GM19238 (cell line): ENCODE measurements around the gene PTBP2.

Source experiments
- DNase-seq: peaks from one replicate; pipeline ENCODE4 v3.0.0; 2011; ENCODE audit warnings: low spot score; ENCODE audit not compliant: insufficient read length

PTBP2 gene

DNA sequence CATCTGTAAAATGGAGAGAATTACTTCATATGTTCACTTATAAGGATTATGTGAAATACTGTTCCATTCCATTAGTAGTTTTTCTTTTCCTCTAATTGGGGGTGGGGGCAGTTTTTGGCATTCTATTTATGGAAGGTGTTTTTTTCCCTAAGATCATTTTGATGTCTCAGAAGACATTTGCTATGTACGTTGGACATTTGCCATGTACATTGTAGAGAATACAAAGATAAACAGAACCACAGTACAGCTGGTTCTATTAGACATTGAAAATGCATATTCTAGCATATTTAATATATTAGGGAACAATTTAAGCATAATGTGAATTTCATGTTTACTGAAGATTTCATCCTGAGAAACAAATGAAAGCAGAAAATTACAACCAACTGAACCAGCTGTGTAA is 98.5 kb downstream of the PTBP2 start:
- no peak for DNase-seq

DNA sequence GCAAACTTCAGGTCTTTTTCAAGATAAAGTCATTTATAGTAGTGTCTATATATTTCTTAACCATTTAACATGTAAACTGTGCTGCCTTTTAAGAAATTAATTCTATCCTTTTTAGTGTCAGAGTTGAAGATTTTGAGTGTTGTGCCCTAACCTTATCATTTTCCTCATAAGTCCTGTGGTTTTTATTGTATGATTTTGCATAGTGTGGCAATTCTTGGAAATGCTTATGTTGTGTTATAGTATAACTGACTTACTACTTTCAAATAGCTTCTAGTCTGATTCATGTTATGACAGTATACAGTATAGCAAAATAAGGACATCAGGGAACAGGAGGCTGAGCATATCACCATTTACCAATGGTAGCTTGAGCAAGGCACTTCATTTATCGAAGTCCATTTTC is 99.1 kb downstream of the PTBP2 start:
- no peak for DNase-seq

DNA sequence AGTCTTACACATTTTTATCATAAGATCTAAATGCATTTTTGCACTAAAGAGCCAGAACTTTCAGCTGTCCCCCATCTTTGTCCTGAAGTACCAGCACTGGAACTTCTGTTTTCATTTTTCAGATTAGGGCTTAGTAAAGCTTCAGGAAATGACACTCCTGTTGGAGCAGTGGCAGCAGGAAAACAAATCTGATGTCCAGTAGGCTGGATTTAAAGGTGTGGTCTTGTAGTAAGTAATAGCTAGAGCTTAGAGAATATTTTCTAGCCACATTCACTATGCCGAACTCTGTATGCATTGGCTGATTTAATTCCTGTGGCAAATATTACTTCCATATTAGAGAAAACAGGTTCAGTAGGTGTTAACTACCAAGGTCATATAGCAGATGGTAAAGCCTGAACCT is 103.6 kb downstream of the PTBP2 start:
- DNase-seq = no peak

DNA sequence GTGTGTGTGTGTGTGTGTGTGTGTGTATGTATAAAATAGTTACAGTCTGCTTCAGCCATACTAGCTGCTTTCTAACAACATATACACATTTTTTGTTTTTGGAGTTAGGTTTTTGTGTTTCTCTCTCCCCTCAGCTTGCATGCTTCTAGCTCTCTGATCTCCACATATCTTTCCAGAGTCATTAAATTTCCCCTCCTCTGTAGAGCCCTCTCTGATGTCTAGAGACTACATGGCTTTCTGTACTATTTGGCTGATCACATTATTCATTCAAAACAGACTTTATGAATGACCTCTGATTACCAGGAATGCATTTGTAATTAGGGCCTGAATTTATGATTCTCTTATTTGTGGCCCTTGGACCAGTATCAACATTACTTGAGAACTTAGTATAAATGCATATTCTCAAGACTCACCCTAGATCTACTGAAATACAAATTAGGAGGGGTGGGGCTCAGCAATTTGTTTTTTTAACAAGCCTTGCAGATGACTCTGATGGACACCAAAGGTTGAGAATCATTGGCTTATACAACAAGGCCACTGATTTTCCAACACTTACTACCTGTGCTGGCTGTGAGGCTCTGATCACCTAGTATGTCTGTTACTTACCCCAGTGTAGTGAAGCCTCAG is 104.5 kb downstream of the PTBP2 start:
- no peak for DNase-seq

DNA sequence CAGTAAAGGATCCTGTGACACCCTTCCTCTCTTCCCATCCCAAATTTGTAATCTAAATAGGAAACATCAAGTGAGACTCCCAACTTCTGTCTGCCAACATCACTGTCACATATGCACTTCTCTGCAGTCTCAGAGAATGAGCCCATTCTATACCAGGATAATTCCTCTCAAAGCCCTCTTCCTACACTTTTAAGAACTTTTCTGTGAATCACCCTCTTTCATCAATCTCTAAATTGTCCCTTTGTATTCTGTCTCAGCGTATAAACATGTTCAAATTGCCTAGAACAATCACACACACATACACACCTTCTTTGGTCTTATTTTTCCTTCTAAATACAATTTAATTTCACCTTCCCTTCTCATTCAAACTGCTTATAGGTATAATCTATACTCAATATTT is 111.8 kb downstream of the PTBP2 start:
- no peak for DNase-seq

DNA sequence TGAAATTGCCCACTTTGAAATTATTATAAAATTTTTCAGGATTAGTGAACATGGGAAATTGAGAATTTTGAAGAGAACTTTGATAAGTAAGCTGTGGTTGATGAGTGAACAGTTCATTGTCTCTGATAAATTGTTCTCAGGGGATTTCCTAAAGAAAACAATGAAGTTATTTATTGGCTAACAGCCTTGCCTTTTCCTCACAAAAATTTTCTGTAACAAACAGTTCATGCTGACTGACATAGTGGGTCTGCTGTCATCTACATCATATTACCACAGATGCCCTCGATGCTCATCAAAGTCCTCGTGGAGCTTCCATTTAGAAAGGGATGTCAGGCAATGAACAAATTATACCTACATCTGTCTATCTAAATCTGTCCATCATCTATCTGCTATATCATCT is 113.4 kb downstream of the PTBP2 start:
- DNase-seq = no peak

DNA sequence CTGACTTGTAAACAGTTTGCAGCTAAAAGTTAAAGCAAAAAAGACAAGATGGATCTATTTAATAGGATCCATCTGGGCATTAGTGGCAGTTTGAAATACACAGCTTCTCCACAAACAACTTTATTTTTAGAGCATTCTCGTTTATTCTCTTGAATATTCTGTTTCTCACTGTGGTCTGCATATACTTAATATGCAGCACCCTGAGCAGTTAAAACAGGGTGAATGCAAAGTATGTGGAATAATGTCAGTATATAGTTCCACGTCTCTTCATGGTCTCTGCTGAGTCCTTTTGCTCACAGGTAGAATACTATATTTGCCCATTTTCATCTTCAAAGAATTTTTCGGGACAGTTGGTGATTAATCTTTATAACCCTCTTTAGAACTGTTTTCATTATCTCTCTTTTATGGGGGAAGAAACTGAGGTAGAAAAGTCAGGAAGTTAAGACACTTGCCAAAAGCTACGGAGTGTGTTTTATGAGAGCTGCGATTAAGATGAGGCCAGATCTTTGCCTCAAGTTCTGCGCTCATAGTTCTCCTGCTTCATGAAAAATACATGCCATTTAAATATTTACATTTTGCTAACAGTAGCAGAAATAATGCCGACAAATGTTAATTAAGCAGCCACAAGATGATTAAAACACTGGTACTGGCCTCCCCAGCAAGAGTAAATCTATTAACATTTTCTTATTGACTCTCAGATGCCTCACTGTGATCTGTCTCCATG is 115.6 kb downstream of the PTBP2 start:
- DNase-seq = no peak

DNA sequence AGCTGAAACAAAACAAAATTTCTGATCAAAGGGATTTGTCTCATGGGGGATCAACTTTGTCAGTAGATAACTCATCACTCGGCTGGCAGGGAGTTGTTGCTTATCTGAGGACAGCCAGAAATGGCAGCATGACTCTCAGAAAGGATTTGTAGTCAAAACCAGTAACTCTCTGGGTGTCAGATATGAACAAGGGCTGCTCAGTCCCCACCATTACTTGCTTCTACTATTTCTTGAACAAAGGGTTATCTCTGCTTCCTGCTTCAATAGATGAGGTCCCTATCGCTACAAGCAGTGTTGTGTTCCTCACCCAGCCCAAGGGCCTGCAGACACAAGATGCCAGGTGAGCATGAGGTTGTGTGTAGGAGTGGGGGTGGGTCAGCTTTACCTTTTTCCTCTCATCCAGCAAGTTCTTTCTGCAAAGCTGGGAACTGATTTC is 116.2 kb downstream of the PTBP2 start:
- DNase-seq = no peak

DNA sequence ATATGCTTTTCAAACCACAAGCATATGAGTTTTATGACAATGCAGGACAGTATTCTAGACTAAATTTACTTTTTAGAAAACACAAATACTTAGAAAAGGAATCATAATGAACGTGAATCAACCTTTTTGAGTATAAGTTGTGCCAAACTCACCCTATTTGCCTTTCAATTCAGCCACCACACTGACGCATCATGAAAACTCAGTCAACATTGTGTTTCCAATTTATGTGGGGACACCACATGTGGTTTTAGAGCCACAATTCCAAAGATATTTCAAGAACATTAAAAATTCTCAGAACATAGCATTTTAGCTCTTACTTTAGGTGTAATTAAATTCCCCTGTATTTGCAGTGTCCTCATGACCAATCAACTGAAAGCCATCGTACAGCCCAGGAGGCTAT is 118.8 kb downstream of the PTBP2 start:
- DNase-seq = no peak

DNA sequence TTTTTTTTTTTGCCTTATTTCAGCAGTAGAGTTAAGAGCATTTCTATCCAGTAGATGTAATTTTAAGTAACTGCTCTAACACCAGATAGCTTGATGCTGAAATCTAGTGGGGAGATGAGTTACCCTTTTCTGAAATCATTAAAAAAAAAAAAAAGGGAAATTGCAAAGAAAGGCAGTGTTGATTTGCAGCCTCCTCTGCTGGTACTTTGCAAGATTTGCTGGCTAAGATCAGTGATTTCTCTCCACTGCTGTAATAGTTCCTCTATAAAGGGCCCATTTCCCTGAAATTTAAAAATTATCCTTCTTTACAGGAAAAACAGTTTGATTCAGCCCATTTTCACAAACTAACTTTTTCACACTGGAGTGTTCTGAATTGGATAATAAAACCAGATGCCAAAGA is 120.6 kb downstream of the PTBP2 start:
- no peak for DNase-seq

DNA sequence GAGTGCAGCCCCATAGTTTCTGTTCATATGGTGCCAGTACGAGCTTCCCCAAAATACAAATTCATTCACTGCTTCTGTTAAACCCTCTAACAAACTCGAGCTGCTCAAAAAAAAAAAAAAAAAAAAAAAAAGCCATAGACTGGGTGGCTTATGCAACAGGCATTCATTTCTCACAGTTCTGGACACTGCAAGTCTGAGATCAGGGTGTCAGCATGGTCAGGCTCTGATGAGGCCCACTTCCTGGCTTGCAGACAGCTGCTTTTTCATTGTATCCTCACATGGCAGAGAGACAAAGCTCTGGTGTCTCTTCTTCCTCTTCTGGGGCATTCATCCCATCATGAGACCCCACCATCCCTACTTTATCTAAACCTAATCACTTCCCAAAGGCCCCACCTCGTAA is 121.6 kb downstream of the PTBP2 start:
- no peak for DNase-seq

DNA sequence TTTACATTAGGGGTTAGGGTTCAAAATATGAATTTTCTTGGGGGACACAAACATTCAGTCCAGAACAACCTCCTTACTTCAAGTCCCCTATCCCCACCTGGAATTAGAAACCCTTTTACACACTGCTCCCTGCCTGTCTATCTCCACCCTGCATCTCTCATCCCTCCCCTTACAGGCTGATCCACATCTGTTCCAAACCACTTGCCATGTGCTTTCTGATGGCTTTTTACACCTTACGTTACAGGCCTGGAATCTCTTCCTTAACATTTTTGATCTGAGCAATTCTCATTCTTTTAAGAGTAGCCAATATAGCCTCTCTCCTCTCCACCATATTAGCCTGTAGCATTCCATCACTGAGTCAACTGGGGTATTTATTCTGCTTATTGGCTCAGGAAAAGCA is 122.0 kb downstream of the PTBP2 start:
- DNase-seq = no peak

DNA sequence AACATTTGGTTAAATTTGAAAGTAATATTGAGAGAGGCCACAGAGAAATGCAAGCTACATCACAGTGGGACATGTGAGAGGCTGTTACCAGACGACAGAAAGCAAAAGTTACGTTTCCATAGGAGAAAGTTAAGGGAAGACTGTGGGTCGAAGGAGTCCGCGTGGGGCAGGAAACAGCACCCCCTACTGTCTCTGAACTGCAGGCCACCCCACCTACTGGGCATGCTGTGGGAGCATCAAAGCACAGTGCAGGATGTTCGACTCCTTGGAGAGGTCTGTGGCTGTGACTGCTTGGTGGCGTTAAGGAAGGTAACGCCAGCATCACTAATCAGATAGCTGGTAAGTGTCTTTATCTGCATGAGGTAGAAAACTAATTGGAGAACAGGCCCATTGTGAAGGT is 123.9 kb downstream of the PTBP2 start:
- peak; percentile 25 for DNase-seq

DNA sequence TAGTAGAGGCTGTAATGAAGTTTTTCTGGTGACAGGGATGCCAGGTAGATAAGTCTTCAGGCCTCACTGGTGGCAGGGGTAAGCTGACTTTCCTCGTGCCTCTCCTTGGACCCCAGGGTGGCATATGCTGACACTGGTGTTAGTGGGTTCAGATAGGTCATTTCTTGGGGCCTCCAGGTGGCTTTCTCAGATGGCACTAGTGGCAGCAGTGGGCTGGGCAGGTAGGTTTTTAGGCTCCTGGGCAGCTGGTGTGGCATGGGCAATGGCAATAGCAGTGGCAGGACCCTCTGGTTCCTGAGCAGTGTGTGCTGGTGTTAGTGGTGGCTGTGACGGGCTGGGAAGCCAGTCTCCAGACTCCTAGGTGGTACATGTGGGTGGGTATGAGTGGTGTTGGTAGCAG is 140.3 kb downstream of the PTBP2 start:
- no peak for DNase-seq

DNA sequence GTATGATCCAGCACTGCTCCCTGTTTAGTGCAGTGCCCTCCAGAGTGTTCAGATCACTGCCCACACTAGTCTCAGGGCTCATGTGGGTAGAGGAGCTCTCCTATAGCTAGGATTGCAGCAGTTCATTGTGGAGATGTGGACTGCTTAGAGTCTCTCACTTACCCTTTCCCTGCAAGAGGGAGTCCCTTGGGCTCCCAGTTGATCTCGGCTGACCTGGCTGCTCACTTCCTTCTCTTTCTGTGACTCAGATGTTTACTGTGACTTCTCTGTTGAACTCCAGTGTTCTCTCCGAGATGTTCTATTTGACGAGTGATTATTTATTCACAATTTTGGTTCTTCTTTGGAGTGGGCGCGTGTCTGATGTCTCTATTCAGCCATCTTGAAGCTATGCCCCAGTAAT is 141.9 kb downstream of the PTBP2 start:
- no peak for DNase-seq
